HepG2 (cell line): Measurements from ENCODE around the gene AIP. TPM values are rescaled to one million over a fixed set of nuclear protein-coding genes. Genes with fewer than 3 reads are reported as not detected.

Experiments used
- ATAC-seq: fragments of 200-7000 bp; cut with Tn5 transposase; 3 replicates; pipeline ENCODE4 v1.9.1; 2020; ENCODE audit warnings: mild to moderate bottlenecking, moderate library complexity
- BruUV-seq: library from RNA; stranded (reverse); fragments of 400-500 nt; replicated peaks from 2 replicates; lab custom pipeline; 2021; lab: Mats Ljungman, UMichigan
- CTCF ChIA-PET: fragments of 300-600 bp; formaldehyde crosslinking; extraction: SDS; loops from one replicate; lab custom pipeline; 2021; ENCODE audit warnings: low total read pairs, inconsistent platforms, low intra/inter-chr PET ratio; lab: Yijun Ruan, JAX
- POLR2A ChIA-PET: fragments of 350-600 bp; sonication (Branson Sonifier 250); formaldehyde crosslinking; loops from one replicate; lab custom pipeline; 2020; ENCODE audit warnings: antibody characterized with exemption, inconsistent platforms; lab: Yijun Ruan, JAX
- DNase-seq: peaks from one replicate; pipeline ENCODE4 v3.0.0-alpha.2; 2015; ENCODE audit warnings: low spot score
- FAIRE-seq: peaks from 3 replicates; lab custom pipeline; 2011; peaks lifted over from hg19 to GRCh38; lab: Jason Lieb, UNC
- H2AFZ ChIP-seq: one replicate; pipeline ENCODE4 v1.6.1; 2011; ENCODE audit warnings: low read length, inconsistent platforms
- H3K27ac ChIP-seq: fragments of 300-600 bp; 3 replicates; pipeline ENCODE4 v1.8.0; 2011; ENCODE audit warnings: mixed run types, mild to moderate bottlenecking, mixed read lengths, low read length, inconsistent platforms; ENCODE audit not compliant: insufficient read depth; ENCODE audit errors: extremely low read length
- H3K27me3 ChIP-seq, 2 experiments: fragments of 200-600 bp in 1 of 2; 2 replicates in 1 of 2; 3 replicates in 1 of 2; pipeline versions ENCODE4 v1.6.0 to v1.8.0; 2011; ENCODE audit warnings: low read length in 2 of 2, mild to moderate bottlenecking in 2 of 2, moderate library complexity in 2 of 2, inconsistent platforms in 1 of 2; ENCODE audit not compliant: insufficient read depth in 2 of 2, control insufficient read depth in 1 of 2
- H3K36me3 ChIP-seq, 2 experiments: fragments of 200-600 bp in 1 of 2; replicated peaks in 1 of 2; 2 replicates in 1 of 2; 3 replicates in 1 of 2; pipeline versions ENCODE4 v1.5.1 to v1.8.0; 2011; ENCODE audit warnings: low read length in 2 of 2, inconsistent platforms in 1 of 2; ENCODE audit not compliant: insufficient read depth in 2 of 2, control insufficient read depth in 1 of 2
- H3K4me1 ChIP-seq: 2 replicates; pipeline ENCODE4 v1.5.1; 2012; ENCODE audit warnings: low read length, inconsistent platforms; ENCODE audit not compliant: insufficient read depth
- H3K4me2 ChIP-seq: 2 replicates; pipeline ENCODE4 v1.6.0; 2011; ENCODE audit warnings: low read depth, low read length, inconsistent platforms
- H3K4me3 ChIP-seq, 3 experiments: fragments of 200-600 bp in 1 of 3; sonication (generic), shearing (Covaris generic) in 1 of 3; replicated peaks in 1 of 3; 2 replicates each; pipeline ENCODE4 v1.5.1; 2011 to 2016; ENCODE audit warnings: low read length in 3 of 3, inconsistent platforms in 2 of 3, low read depth in 2 of 3, mild to moderate bottlenecking in 2 of 3, control low read depth in 1 of 3, mixed read lengths in 1 of 3; ENCODE audit not compliant: insufficient read depth in 1 of 3
- H3K79me2 ChIP-seq: one replicate; pipeline ENCODE4 v1.6.1; 2011; ENCODE audit warnings: low read length, inconsistent platforms; ENCODE audit not compliant: insufficient read depth
- H3K9ac ChIP-seq: 2 replicates; pipeline ENCODE4 v1.6.0; 2011; ENCODE audit warnings: mild to moderate bottlenecking, low read depth, low read length, inconsistent platforms; ENCODE audit not compliant: insufficient read depth
- H3K9me3 ChIP-seq: 2 replicates; pipeline ENCODE4 v1.5.1; 2012; ENCODE audit warnings: mild to moderate bottlenecking, low read length
- H4K20me1 ChIP-seq: 2 replicates; pipeline ENCODE4 v1.6.0; 2011; ENCODE audit warnings: inconsistent platforms, mild to moderate bottlenecking, low read length, moderate library complexity; ENCODE audit not compliant: insufficient read depth
- HES4 ChIP-seq: sonication (generic); formaldehyde crosslinking; IDR thresholded peaks from 2 replicates; pipeline ENCODE4 v1.9.0; 2021; ENCODE audit warnings: mild to moderate bottlenecking, missing genetic modification reagents, borderline replicate concordance
- MEIS1 ChIP-seq: sonication (generic); formaldehyde crosslinking; IDR thresholded peaks from 2 replicates; pipeline ENCODE4 v1.9.0; 2021; ENCODE audit warnings: mild to moderate bottlenecking, missing genetic modification reagents, moderate library complexity, borderline replicate concordance
- NR2C2 ChIP-seq: sonication (generic); formaldehyde crosslinking; IDR thresholded peaks from 2 replicates; pipeline ENCODE4 v1.4.0; 2020; ENCODE audit warnings: missing genetic modification reagents, mild to moderate bottlenecking, moderate library complexity, borderline replicate concordance
- POGZ ChIP-seq: sonication (generic); formaldehyde crosslinking; IDR thresholded peaks from 2 replicates; pipeline ENCODE4 v1.4.0; 2020; ENCODE audit warnings: mild to moderate bottlenecking, missing genetic modification reagents
- TAF15 ChIP-seq: fragments of 200-400 bp; formaldehyde crosslinking; IDR thresholded peaks from one replicate; pipeline ENCODE4 v1.6.1; 2018; ENCODE audit warnings: mild to moderate bottlenecking, low read depth, low read length; ENCODE audit not compliant: poor library complexity, severe bottlenecking
- TIGD3 ChIP-seq: sonication (generic); formaldehyde crosslinking; IDR thresholded peaks from 2 replicates; pipeline ENCODE4 v1.5.1; 2020; ENCODE audit warnings: mild to moderate bottlenecking, missing genetic modification reagents, borderline replicate concordance
- ZBTB25 ChIP-seq: IDR thresholded peaks from 2 replicates; pipeline ENCODE4 v1.6.1; 2018; ENCODE audit warnings: missing genetic modification reagents
- ZBTB3 ChIP-seq: sonication (generic); formaldehyde crosslinking; IDR thresholded peaks from 2 replicates; pipeline ENCODE4 v1.4.0; 2020; ENCODE audit warnings: low read depth, mild to moderate bottlenecking, moderate library complexity, missing genetic modification reagents, borderline replicate concordance
- ZGPAT ChIP-seq: IDR thresholded peaks from 2 replicates; pipeline ENCODE4 v1.6.1; 2016; ENCODE audit warnings: mild to moderate bottlenecking
- ZNF383 ChIP-seq: sonication (generic); formaldehyde crosslinking; IDR thresholded peaks from 2 replicates; pipeline ENCODE4 v1.4.0; 2020; ENCODE audit warnings: missing genetic modification reagents, mild to moderate bottlenecking, borderline replicate concordance
- ZNF512 ChIP-seq: sonication (generic); formaldehyde crosslinking; IDR thresholded peaks from 2 replicates; pipeline ENCODE4 v1.4.0; 2020; ENCODE audit warnings: mild to moderate bottlenecking, missing genetic modification reagents
- WGBS: methylation state at CpG from one replicate; pipeline ENCODE4 v1.1.6; 2017; ENCODE audit warnings: low lambda C conversion rate; 5-methylcytosine and 5-hydroxymethylcytosine counted together
- in situ Hi-C: cut with HindIII; loops from 2 replicates; pipeline ENCODE4 v1.10.0; 2017; ENCODE audit warnings: low pct_unique_long_range_greater_than_20kb; ENCODE audit not compliant: extremely low pct_ligation_motif_present
- intact Hi-C: fragments of 100-400 bp; cut with micrococcal nuclease; formaldehyde crosslinking; loops from one replicate; pipeline ENCODE4 v1.10.0; 2022; ENCODE audit not compliant: unreplicated experiment
- polyA plus RNA-seq, 8 experiments: library from polyadenylated mRNA; depleted of rRNA in 3 of 8; stranded (reverse) in 7 of 8; unstranded in 1 of 8; fragments of >200 nt; fragmentation: Illumina TruSeq in 4 of 8; extraction: Trizol in 4 of 8; gene quantifications; 2 replicates each; pipeline versions ENCODE4 v1.2.1 to v1.2.3, GENCODE V29; 2011 to 2016; ENCODE audit warnings: low read depth in 4 of 8, missing spikeins in 1 of 8, mixed read lengths in 1 of 8; ENCODE audit not compliant: insufficient read depth in 1 of 8
- total RNA-seq, 5 experiments: library from RNA; depleted of rRNA; stranded (reverse); fragments of >200 nt; fragmentation: Illumina TruSeq; extraction: Trizol; gene quantifications; 2 replicates each; pipeline ENCODE4 v1.2.3, GENCODE V29; 2016; ENCODE audit warnings: low read depth in 1 of 5

The AIP gene
- total and polyA plus RNA-seq, 2 of the 13 experiments (the other 11 are each of a cell fraction or from before 2014, with no cell fraction given): 51.8 to 110 TPM

GRCh38 chr11:67508486-67509121, 25.8 kb downstream of the AIP start (continued):
- peak; percentile 60; the same call in 1 of the 2 replicates for TF ChIP-seq MEIS1 (CRISPR knock-in tag)
- TF ChIP-seq ZGPAT (CRISPR knock-in tag): peak; percentile 79
- peak; percentile 54; the same call in 1 of the 2 replicates for TF ChIP-seq ZBTB25
- no peak for TF ChIP-seq TAF15
- TF ChIP-seq ZNF383 (CRISPR knock-in tag): no peak

GRCh38 chr11:67510023-67510345, 27.2 kb downstream of the AIP start:
- H3K36me3 ChIP-seq: no peaks in the 10 kb centered on the region
- no peak for FAIRE-seq
- no peak for DNase-seq
- CTCF ChIA-PET: no interaction called here
- no peaks in the 10 kb centered on the region for H3K27me3 ChIP-seq
- ATAC-seq: no peak
- no TSS peak for BruUV-seq
- H4K20me1 ChIP-seq: no peaks in the 10 kb centered on the region
- no peak overlapping the region for H3K4me2 ChIP-seq
- intact Hi-C loops: no loop called here
- POLR2A ChIA-PET: no interaction called here
- no peak overlapping the region for H3K4me3 ChIP-seq
- H3K4me1 ChIP-seq: peaks cover 49% of the 10 kb centered on the region
- no peak overlapping the region for H3K27ac ChIP-seq
- H3K79me2 ChIP-seq: peaks cover 10% of the 10 kb centered on the region
- H3K9ac ChIP-seq: no peak overlapping the region
- in situ Hi-C loops: no loop called here
- no peaks in the 10 kb centered on the region for H3K9me3 ChIP-seq
- H2AFZ ChIP-seq: no peak overlapping the region
- 21% methylated on average over 3 of the region's 3 CpGs for WGBS
- no peak for TF ChIP-seq HES4
- no peak for TF ChIP-seq TIGD3 (CRISPR knock-in tag)
- no peak for TF ChIP-seq ZBTB3 (CRISPR knock-in tag)
- TF ChIP-seq POGZ (CRISPR knock-in tag): no peak
- no peak for TF ChIP-seq NR2C2 (CRISPR knock-in tag)
- TF ChIP-seq ZNF512 (CRISPR knock-in tag): no peak
